Trophoblast cell (in vitro differentiated cells and primary cell): Measurements from ENCODE around the gene ZNF565. TPM values are rescaled to one million over a fixed set of nuclear protein-coding genes. Genes with fewer than 3 reads are reported as not detected.

Source experiments
- DNase-seq, 2 donors: peaks; one replicate each; pipeline ENCODE4 v3.0.0-alpha.2; 2016
- H2AFZ ChIP-seq: 2 replicates; pipeline ENCODE4 v1.6.1; 2013; ENCODE audit warnings: low read length, moderate library complexity, mild to moderate bottlenecking; ENCODE audit not compliant: insufficient read depth, poor library complexity
- H2AK5ac ChIP-seq: 2 replicates; pipeline ENCODE4 v1.6.1; 2013; ENCODE audit warnings: mild to moderate bottlenecking, low read length
- H2BK120ac ChIP-seq: 2 replicates; pipeline ENCODE4 v1.6.1; 2013; ENCODE audit warnings: low read length, mild to moderate bottlenecking, moderate library complexity; ENCODE audit not compliant: insufficient read depth, poor library complexity
- H2BK12ac ChIP-seq: 2 replicates; pipeline ENCODE4 v1.6.1; 2013; ENCODE audit warnings: mild to moderate bottlenecking, low read length, moderate library complexity
- H2BK5ac ChIP-seq: 2 replicates; pipeline ENCODE4 v1.6.1; 2013; ENCODE audit warnings: low read length, low read depth, moderate library complexity, mild to moderate bottlenecking; ENCODE audit not compliant: poor library complexity
- H3K14ac ChIP-seq: 2 replicates; pipeline ENCODE4 v1.6.1; 2013; ENCODE audit warnings: mild to moderate bottlenecking, low read length
- H3K18ac ChIP-seq: 2 replicates; pipeline ENCODE4 v1.6.1; 2013; ENCODE audit warnings: mild to moderate bottlenecking, low read length
- H3K23ac ChIP-seq: 2 replicates; pipeline ENCODE4 v1.6.1; 2013; ENCODE audit warnings: low read length
- H3K27ac ChIP-seq: 2 replicates; pipeline ENCODE4 v1.5.1; 2013; ENCODE audit warnings: low read depth, mild to moderate bottlenecking, inconsistent platforms, low read length, moderate library complexity
- H3K27me3 ChIP-seq: 2 replicates; pipeline ENCODE4 v1.6.1; 2013; ENCODE audit warnings: inconsistent platforms, mild to moderate bottlenecking, low read length, moderate library complexity; ENCODE audit not compliant: insufficient read depth
- H3K36me3 ChIP-seq, 2 experiments: 1 replicate in 1 of 2; 2 replicates in 1 of 2; pipeline ENCODE4 v1.6.1; 2013; ENCODE audit warnings: low read length in 2 of 2, mild to moderate bottlenecking in 2 of 2, moderate library complexity in 1 of 2; ENCODE audit not compliant: insufficient read depth in 2 of 2, control insufficient read depth in 1 of 2
- H3K4ac ChIP-seq: 2 replicates; pipeline ENCODE4 v1.6.1; 2013; ENCODE audit warnings: low read depth, mild to moderate bottlenecking, low read length, moderate library complexity
- H3K4me1 ChIP-seq, 2 experiments: 1 replicate in 1 of 2; 2 replicates in 1 of 2; pipeline ENCODE4 v1.6.1; 2013; ENCODE audit warnings: low read length in 2 of 2, mild to moderate bottlenecking in 2 of 2, moderate library complexity in 1 of 2; ENCODE audit not compliant: insufficient read depth in 2 of 2, control insufficient read depth in 1 of 2
- H3K4me2 ChIP-seq: 2 replicates; pipeline ENCODE4 v1.6.1; 2013; ENCODE audit warnings: inconsistent platforms, mild to moderate bottlenecking, low read length, moderate library complexity
- H3K4me3 ChIP-seq: 2 replicates; pipeline ENCODE4 v1.5.1; 2013; ENCODE audit warnings: mild to moderate bottlenecking, low read depth, low read length, inconsistent platforms
- H3K79me1 ChIP-seq: one replicate; pipeline ENCODE4 v1.6.1; 2013; ENCODE audit warnings: low read length
- H3K79me2 ChIP-seq: 2 replicates; pipeline ENCODE4 v1.6.1; 2013; ENCODE audit warnings: low read length, mild to moderate bottlenecking; ENCODE audit not compliant: control insufficient read depth, insufficient read depth, poor library complexity
- H3K9ac ChIP-seq: 2 replicates; pipeline ENCODE4 v1.6.1; 2013; ENCODE audit warnings: mild to moderate bottlenecking, low read length
- H3K9me3 ChIP-seq: 2 replicates; pipeline ENCODE4 v1.6.1; 2013; ENCODE audit warnings: low read depth, mild to moderate bottlenecking, control low read depth, inconsistent platforms, low read length; ENCODE audit not compliant: insufficient read depth
- H4K12ac ChIP-seq: 2 replicates; pipeline ENCODE4 v1.6.1; 2013; ENCODE audit warnings: low read depth, mild to moderate bottlenecking, low read length, moderate library complexity
- H4K8ac ChIP-seq: 2 replicates; pipeline ENCODE4 v1.6.1; 2013; ENCODE audit warnings: low read depth, mild to moderate bottlenecking, low read length, moderate library complexity
- H4K91ac ChIP-seq: one replicate; pipeline ENCODE4 v1.6.1; 2013; ENCODE audit warnings: low read depth, mild to moderate bottlenecking, low read length, moderate library complexity
- WGBS: extraction: QIAGEN DNeasy Blood & Tissue Kit; methylation state at CpG from one replicate; pipeline ENCODE4 v1.1.7; 2013; ENCODE audit warnings: missing lambda C conversion rate; ENCODE audit not compliant: insufficient read length, insufficient coverage; ENCODE audit errors: extremely low coverage; 5-methylcytosine and 5-hydroxymethylcytosine counted together
- polyA plus RNA-seq: library from polyadenylated mRNA; stranded (reverse); fragments of 200-250 nt; gene quantifications from 2 replicates; pipeline ENCODE4 v1.2.3, GENCODE V29; 2013

Gene ZNF565
- 2.7 and 2.8 TPM in 2 replicates for polyA plus RNA-seq

DNA sequence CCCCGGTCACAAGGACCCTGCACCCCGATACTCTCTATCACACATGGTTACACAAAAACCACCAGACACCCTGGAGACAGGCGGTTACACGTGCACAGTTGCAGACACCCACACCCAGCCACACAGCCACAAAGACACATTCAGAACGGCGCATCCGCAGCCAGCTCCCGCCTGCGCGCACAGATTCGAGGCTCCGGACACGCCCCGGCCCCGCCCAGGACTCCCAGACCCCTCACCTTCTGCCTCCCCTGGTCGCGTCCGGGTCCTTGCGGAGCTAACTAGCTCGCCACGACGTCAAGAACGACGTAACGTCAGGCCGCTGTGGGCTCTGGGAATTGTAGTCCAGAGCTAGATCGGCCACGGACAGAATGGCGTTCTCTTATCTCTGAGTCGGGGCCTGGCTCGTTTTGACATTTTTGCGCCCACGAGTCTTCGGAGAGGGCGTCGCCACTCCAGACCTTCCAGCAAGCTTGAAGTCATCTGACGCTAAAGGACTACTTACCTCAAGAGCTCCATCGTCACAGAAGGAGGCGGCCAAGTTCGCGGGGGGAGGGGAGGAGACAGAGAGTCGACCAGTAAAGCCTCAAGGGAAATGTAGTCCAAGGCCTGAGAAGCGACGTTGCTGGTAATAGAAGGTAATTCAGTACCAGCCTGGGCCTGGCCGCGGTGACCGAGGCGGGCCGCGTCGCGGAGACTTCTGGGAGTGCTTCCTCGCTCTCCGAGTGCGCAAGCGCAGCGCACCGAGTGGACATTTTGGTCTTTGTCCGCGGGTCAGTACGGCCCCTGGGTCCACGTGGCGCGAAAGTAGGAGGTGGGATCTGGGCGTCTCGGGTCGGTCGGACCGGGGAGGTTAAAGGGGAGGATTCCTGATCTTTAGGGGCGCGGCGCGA lies at the start of gene ZNF565, which contains the start of gene ZNF146:
Gene ZNF565 (minus strand): TSS at position 280 of the 890 bp plus-strand sequence. CDS start 12,680 bp downstream, outside the sequence.
Gene ZNF146 (plus strand): TSS at position 721 of the 890 bp plus-strand sequence. CDS start 21,335 bp downstream, outside the sequence.
- H3K79me1 ChIP-seq: peaks cover 11% of the 10 kb centered on the region
- WGBS: no CpG with 5 or more reads among the region's 73 CpGs

DNA sequence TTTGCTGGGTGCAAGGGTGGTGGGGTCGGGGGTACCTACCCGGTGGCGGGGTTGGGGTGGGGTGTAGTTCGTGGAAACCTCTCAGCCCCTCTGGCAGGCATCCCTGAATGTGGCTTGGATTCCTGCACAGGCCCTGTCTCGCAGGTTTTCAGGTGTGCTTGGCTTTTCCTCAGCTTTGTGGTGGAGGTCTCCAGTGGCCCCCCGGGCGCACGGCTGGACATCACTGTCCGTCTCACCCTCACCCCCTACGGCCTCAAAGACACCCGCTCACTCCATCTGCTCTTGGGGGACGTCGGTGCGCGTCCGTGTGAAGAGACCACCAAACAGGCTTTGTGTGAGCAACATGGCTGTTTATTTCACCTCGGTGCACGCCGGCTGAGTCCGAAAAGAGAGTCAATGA lies 44.7 kb upstream of the ZNF565 start:
- H3K36me3 ChIP-seq: no peaks in the 10 kb centered on the region
- H2AFZ ChIP-seq: no peak overlapping the region
- no peak overlapping the region for H3K4me3 ChIP-seq
- no peaks in the 10 kb centered on the region for H3K4me1 ChIP-seq
- no peak overlapping the region for H2AK5ac ChIP-seq
- no peak overlapping the region for H3K4ac ChIP-seq
- H4K12ac ChIP-seq: no peak overlapping the region
- peaks cover 2% of the 10 kb centered on the region for H3K79me1 ChIP-seq
- H2BK12ac ChIP-seq: no peak overlapping the region
- no peak overlapping the region for H2BK5ac ChIP-seq
- H3K79me2 ChIP-seq: no peaks in the 10 kb centered on the region
- H4K8ac ChIP-seq: no peak overlapping the region
- H2BK120ac ChIP-seq: no peak overlapping the region
- no peak overlapping the region for H3K4me2 ChIP-seq
- H3K27ac ChIP-seq: no peak overlapping the region
- H3K27me3 ChIP-seq: no peaks in the 10 kb centered on the region
- no peak overlapping the region for H4K91ac ChIP-seq
- H3K23ac ChIP-seq: no peak overlapping the region
- WGBS: no CpG with 5 or more reads among the region's 20 CpGs
- no peak overlapping the region for H3K9ac ChIP-seq
- no peak overlapping the region for H3K14ac ChIP-seq
- no peak for DNase-seq
- peaks cover 33% of the 10 kb centered on the region for H3K9me3 ChIP-seq
- H3K18ac ChIP-seq: no peak overlapping the region

More for the DNA sequence above, at the start of gene ZNF565, which contains the start of gene ZNF146:
- Histone ChIP-seq H3K36me3 (peaks cover 2 to 5% of the 10 kb centered on the region in 2 experiments), H2BK5ac (peak within 1 kb of the TSS; percentile 98), H3K27me3 (no peaks in the 10 kb centered on the region), H2BK12ac (peak within 1 kb of the TSS; percentile 87), H3K4ac (peak within 1 kb of the TSS; percentile 89), H3K27ac (peak within 1 kb of the TSS; percentile 75), H4K8ac (peak within 1 kb of the TSS; percentile 98), H2AK5ac (peak within 1 kb of the TSS; percentile 33), H3K23ac (peak within 1 kb of the TSS; percentile 0), H3K9ac (peak within 1 kb of the TSS; percentile 93), H3K79me2 (peaks cover 18% of the 10 kb centered on the region), H3K14ac (peak within 1 kb of the TSS; percentile 95), H2AFZ (peak within 1 kb of the TSS; percentile 80), H4K12ac (peak within 1 kb of the TSS; percentile 93), H3K4me2 (peak within 1 kb of the TSS; percentile 93), H4K91ac (peak within 1 kb of the TSS; percentile 97), H3K18ac (peak within 1 kb of the TSS; percentile 95), H3K4me1 (peaks cover 5 to 9% of the 10 kb centered on the region in 2 experiments), H3K4me3 (peak within 1 kb of the TSS; percentile 85), H2BK120ac (peak within 1 kb of the TSS; percentile 98), H3K9me3 (no peaks in the 10 kb centered on the region)
- DNase-seq: peak; percentile 99 to 100

DNA sequence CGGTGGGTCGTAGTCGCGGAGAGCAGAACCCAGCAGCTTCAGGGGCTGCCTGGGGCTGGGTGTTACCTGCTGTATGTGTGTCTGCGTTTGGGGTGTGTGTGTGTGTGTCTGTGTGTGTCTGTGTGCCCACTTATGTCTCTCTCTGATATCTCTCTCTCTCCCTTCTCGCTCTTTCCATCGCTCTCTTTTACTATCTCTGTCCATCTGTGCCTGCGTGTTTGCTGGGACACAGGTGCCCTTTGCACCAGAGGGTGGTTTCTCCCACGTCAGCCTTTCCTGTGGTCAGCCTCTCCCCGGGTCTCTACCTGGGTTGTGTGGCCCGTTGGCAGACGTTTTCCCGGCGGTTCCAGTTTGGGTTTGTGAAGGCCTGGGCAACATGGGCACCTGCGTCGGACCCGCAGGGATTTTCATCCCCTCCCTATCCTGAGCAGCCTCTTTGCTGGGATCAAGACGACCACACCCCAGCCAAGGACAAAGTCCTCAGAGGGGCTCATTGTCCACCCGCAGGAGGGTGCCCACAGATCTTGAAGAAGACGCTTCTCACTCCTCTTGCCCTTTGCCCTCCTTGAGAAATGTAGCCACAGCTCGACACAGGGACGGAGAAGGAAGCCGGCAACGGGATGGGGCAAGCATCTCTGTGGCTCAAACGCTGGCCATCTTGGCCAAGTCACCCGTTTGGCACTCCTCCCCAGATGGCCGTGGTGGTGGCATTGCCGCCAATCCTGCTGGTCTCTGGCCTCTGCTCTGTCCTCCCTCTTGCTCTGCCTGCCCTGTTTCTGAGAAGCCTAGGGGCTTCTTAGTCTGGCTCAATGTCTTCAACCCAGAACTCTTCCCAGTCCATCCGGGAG lies 43.8 kb upstream of the ZNF565 start:
- H3K4ac ChIP-seq: no peak overlapping the region
- H3K27ac ChIP-seq: no peak overlapping the region
- no peak overlapping the region for H4K91ac ChIP-seq
- no peak overlapping the region for H2AFZ ChIP-seq
- no peak overlapping the region for H4K12ac ChIP-seq
- no CpG with 5 or more reads among the region's 29 CpGs for WGBS
- H3K23ac ChIP-seq: no peak overlapping the region
- H3K9ac ChIP-seq: no peak overlapping the region
- no peak overlapping the region for H2BK120ac ChIP-seq
- H3K4me3 ChIP-seq: no peak overlapping the region
- H3K4me1 ChIP-seq: no peaks in the 10 kb centered on the region
- H3K79me1 ChIP-seq: peaks cover 2% of the 10 kb centered on the region
- no peak overlapping the region for H2BK12ac ChIP-seq
- H3K14ac ChIP-seq: no peak overlapping the region
- H3K27me3 ChIP-seq: no peaks in the 10 kb centered on the region
- no peak overlapping the region for H2AK5ac ChIP-seq
- no peaks in the 10 kb centered on the region for H3K36me3 ChIP-seq
- H2BK5ac ChIP-seq: no peak overlapping the region
- H3K79me2 ChIP-seq: no peaks in the 10 kb centered on the region
- peaks cover 33% of the 10 kb centered on the region for H3K9me3 ChIP-seq
- no peak overlapping the region for H4K8ac ChIP-seq
- no peak overlapping the region for H3K18ac ChIP-seq
- H3K4me2 ChIP-seq: no peak overlapping the region
- DNase-seq: no peak

DNA sequence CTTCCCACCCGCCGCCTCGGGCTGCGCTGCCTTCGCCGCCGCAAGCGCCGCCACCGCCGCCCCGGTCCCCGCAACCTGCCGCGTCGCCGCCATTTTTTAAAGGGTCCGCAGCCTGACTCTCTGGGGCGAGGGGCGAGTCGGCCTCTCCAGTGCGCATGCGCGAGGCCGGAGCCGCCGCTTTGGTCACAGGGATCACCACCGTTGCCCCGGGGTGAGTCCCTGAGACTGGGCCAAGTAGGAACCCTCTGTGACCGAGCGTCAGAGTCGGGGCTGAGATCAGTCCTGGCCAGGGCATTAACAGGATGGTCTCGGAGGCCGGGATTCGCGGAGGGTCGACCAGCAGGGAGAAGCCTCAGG lies 43.0 kb upstream of the ZNF565 start:
- DNase-seq: peak; percentile 32 to 55
- Histone ChIP-seq H3K9ac (no peak overlapping the region), H4K12ac (peak overlapping the region; percentile 64), H2AK5ac (no peak overlapping the region), H3K79me2 (no peaks in the 10 kb centered on the region), H2AFZ (peak overlapping the region; percentile 17), H3K27me3 (no peaks in the 10 kb centered on the region), H3K23ac (no peak overlapping the region), H3K4me1 (no peaks in the 10 kb centered on the region), H3K9me3 (peaks cover 34% of the 10 kb centered on the region), H3K27ac (no peak overlapping the region), H3K4me3 (peak overlapping the region; percentile 66), H4K8ac (peak overlapping the region; percentile 80), H2BK120ac (no peak overlapping the region), H3K14ac (no peak overlapping the region), H2BK5ac (no peak overlapping the region), H3K18ac (peak overlapping the region; percentile 82), H3K4ac (no peak overlapping the region), H3K79me1 (peaks cover 2% of the 10 kb centered on the region), H2BK12ac (no peak overlapping the region), H4K91ac (no peak overlapping the region), H3K36me3 (no peaks in the 10 kb centered on the region), H3K4me2 (peak overlapping the region; percentile 52)
- WGBS: no CpG with 5 or more reads among the region's 37 CpGs
